K562 treated with DMSO at 1 percent for 48 hours (cell line): ENCODE measurements around the gene RAB22A. TPM values are rescaled to one million over a fixed set of nuclear protein-coding genes. Genes with fewer than 3 reads are reported as not detected.

Experiments
- total RNA-seq: library from RNA; unstranded; fragments of 300-600 nt; gene quantifications from 2 replicates; pipeline ENCODE4 v1.2.3, GENCODE V29; 2022; ENCODE audit warnings: low replicate concordance; ENCODE audit errors: extremely low read depth

Gene RAB22A, protein sequence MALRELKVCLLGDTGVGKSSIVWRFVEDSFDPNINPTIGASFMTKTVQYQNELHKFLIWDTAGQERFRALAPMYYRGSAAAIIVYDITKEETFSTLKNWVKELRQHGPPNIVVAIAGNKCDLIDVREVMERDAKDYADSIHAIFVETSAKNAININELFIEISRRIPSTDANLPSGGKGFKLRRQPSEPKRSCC
- total RNA-seq: not detected in 2 replicates

DNA sequence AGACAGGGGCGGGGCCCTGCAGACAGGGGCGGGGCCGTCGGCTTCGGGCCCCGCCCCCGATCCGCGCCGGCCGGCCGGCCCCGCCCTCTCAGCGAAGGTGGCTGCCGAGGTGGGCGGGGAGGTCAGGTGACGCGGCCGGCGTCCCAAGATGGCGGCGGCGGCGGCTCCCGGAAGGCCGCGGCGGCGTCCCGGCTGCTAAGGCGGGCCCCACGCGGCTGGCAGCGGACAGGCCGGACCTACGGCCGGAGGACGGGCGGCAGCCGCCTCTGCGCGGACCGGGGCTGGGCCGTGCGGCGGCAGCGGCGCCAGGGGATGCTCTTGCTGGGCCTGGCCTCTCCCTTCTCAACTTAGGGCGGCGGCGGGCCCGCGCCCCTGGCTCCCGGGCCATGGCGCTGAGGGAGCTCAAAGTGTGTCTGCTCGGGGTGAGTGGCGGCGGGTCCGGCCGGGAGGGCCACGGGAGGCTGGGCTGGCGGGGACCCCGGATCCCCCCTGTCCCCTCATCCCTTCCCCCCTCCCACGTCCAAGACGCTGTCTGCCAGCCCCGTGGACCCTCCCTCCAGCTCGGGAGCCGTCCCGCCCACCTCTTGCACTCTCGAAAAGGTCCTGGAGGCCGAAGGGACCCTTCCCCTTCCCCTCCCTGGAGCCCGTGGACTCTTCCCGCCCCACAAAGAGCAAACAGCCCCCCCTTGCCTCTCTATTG is at the start of gene RAB22A:
Gene RAB22A (plus strand): TSS at position 125 of the 700 bp plus-strand sequence. CDS start 262 bp downstream, at position 387.

GRCh38 chr20:58388882-58389323 is 79.4 kb downstream of the RAB22A start, which contains the start of gene VAPB:
TSS of gene VAPB (plus strand) at chr20:58389229. CDS start at chr20:58389460, 231 bp downstream.

Other genes starting within 250 kb of the RAB22A start
- not detected in 2 replicates for gene ANKRD60, start 81.1 kb upstream of the RAB22A start, total RNA-seq
- not detected in 2 replicates for gene VAPB, start 79.5 kb downstream of the RAB22A start, total RNA-seq
- gene APCDD1L, start 205.7 kb downstream of the RAB22A start, total RNA-seq: not detected in 2 replicates